H9 (cell line): ENCODE data around the gene CASP12. TPM values are rescaled to one million over a fixed set of nuclear protein-coding genes. Genes with fewer than 3 reads are reported as not detected.

Source experiments
- DNase-seq: peaks from one replicate; pipeline ENCODE4 v3.0.0-alpha.2; 2017
- H2AFZ ChIP-seq: one replicate; pipeline ENCODE4 v1.6.1; 2013; ENCODE audit warnings: mild to moderate bottlenecking, low read length, control low read depth, moderate library complexity
- H2AK5ac ChIP-seq: 2 replicates; pipeline ENCODE4 v1.6.1; 2013; ENCODE audit warnings: low read length, control low read depth, mixed read lengths; ENCODE audit not compliant: insufficient read length
- H2BK120ac ChIP-seq: one replicate; pipeline ENCODE4 v1.6.1; 2013; ENCODE audit warnings: low read depth, mild to moderate bottlenecking, low read length, control low read depth, inconsistent platforms; ENCODE audit not compliant: poor library complexity, severe bottlenecking
- H2BK12ac ChIP-seq: 2 replicates; pipeline ENCODE4 v1.6.1; 2013; ENCODE audit warnings: low read length, control low read depth, mixed read lengths, low read depth; ENCODE audit not compliant: insufficient read length
- H2BK15ac ChIP-seq: 2 replicates; pipeline ENCODE4 v1.6.1; 2013; ENCODE audit warnings: low read depth, low read length, control low read depth
- H2BK20ac ChIP-seq: one replicate; pipeline ENCODE4 v1.6.1; 2013; ENCODE audit warnings: low read depth, mild to moderate bottlenecking, low read length, control low read depth, inconsistent platforms; ENCODE audit not compliant: poor library complexity, severe bottlenecking
- H2BK5ac ChIP-seq: 2 replicates; pipeline ENCODE4 v1.6.1; 2013; ENCODE audit warnings: low read length, control low read depth, mixed read lengths; ENCODE audit not compliant: insufficient read length
- H3K14ac ChIP-seq: 2 replicates; pipeline ENCODE4 v1.6.1; 2013; ENCODE audit warnings: low read length, control low read depth; ENCODE audit not compliant: insufficient read depth
- H3K18ac ChIP-seq: 2 replicates; pipeline ENCODE4 v1.6.1; 2013; ENCODE audit warnings: low read depth, mild to moderate bottlenecking, mixed read lengths, low read length, control low read depth; ENCODE audit not compliant: insufficient read length
- H3K23ac ChIP-seq: 2 replicates; pipeline ENCODE4 v1.6.1; 2013; ENCODE audit warnings: low read length, control low read depth, mixed read lengths, low read depth; ENCODE audit not compliant: insufficient read length
- H3K23me2 ChIP-seq: 2 replicates; pipeline ENCODE4 v1.6.1; 2013; ENCODE audit warnings: low read depth, mild to moderate bottlenecking, mixed read lengths, low read length, control low read depth; ENCODE audit not compliant: insufficient read length, poor library complexity, severe bottlenecking
- H3K27ac ChIP-seq: 2 replicates; pipeline ENCODE4 v1.5.1; 2013; ENCODE audit warnings: low read length, control low read depth, mixed read lengths, low read depth; ENCODE audit not compliant: insufficient read length
- H3K27me3 ChIP-seq: 2 replicates; pipeline ENCODE4 v1.6.1; 2013; ENCODE audit warnings: low read length, control low read depth, inconsistent platforms; ENCODE audit not compliant: insufficient read depth
- H3K4ac ChIP-seq: 2 replicates; pipeline ENCODE4 v1.6.1; 2013; ENCODE audit warnings: low read depth, mild to moderate bottlenecking, control low read depth, inconsistent platforms, low read length, moderate library complexity
- H3K4me1 ChIP-seq: 2 replicates; pipeline ENCODE4 v1.6.1; 2013; ENCODE audit warnings: low read length, control low read depth, inconsistent platforms; ENCODE audit not compliant: insufficient read depth
- H3K4me2 ChIP-seq: 2 replicates; pipeline ENCODE4 v1.6.1; 2013; ENCODE audit warnings: low read length, control low read depth, mixed read lengths; ENCODE audit not compliant: insufficient read length, insufficient read depth
- H3K56ac ChIP-seq: 2 replicates; pipeline ENCODE4 v1.6.1; 2013; ENCODE audit warnings: low read depth, mild to moderate bottlenecking, mixed read lengths, low read length, control low read depth; ENCODE audit not compliant: insufficient read length
- H3K79me1 ChIP-seq: 2 replicates; pipeline ENCODE4 v1.6.1; 2013; ENCODE audit warnings: low read depth, mild to moderate bottlenecking, moderate library complexity, low read length, control low read depth, inconsistent platforms; ENCODE audit not compliant: insufficient read depth, poor library complexity, severe bottlenecking
- H3K79me2 ChIP-seq: 2 replicates; pipeline ENCODE4 v1.6.1; 2013; ENCODE audit warnings: low read length, control low read depth, inconsistent platforms; ENCODE audit not compliant: insufficient read depth
- H3K9ac ChIP-seq: 2 replicates; pipeline ENCODE4 v1.6.1; 2013; ENCODE audit warnings: low read length, control low read depth, mixed read lengths; ENCODE audit not compliant: insufficient read length; ENCODE audit errors: extremely low read depth
- H3K9me3 ChIP-seq: one replicate; pipeline ENCODE4 v1.6.1; 2013; ENCODE audit warnings: low read depth, low read length, inconsistent platforms; ENCODE audit not compliant: control insufficient read depth
- H3T11ph ChIP-seq: one replicate; pipeline ENCODE4 v1.6.1; 2013; ENCODE audit warnings: mild to moderate bottlenecking, low read length, control low read depth, inconsistent platforms
- H4K20me1 ChIP-seq: one replicate; pipeline ENCODE4 v1.6.1; 2013; ENCODE audit not compliant: control insufficient read depth, insufficient read length, insufficient read depth
- H4K5ac ChIP-seq: 2 replicates; pipeline ENCODE4 v1.6.1; 2013; ENCODE audit warnings: low read depth, mild to moderate bottlenecking, mixed read lengths, low read length, control low read depth; ENCODE audit not compliant: insufficient read length
- H4K8ac ChIP-seq: replicated peaks from 2 replicates; pipeline ENCODE4 v1.6.1; 2013; ENCODE audit warnings: low read length, control low read depth, mixed read lengths, low read depth; ENCODE audit not compliant: insufficient read length
- H4K91ac ChIP-seq: 2 replicates; pipeline ENCODE4 v1.6.1; 2013; ENCODE audit warnings: low read depth, mild to moderate bottlenecking, moderate library complexity, mixed read lengths, low read length, control low read depth; ENCODE audit not compliant: insufficient read length
- H3K27ac Mint-ChIP-seq, 3 experiments: 2 replicates in 2 of 3; 3 replicates in 1 of 3; pipeline ENCODE4 v1.8.0; 2020 to 2021; ENCODE audit warnings: mixed read lengths in 3 of 3, mild to moderate bottlenecking in 1 of 3, moderate library complexity in 1 of 3
- H3K27me3 Mint-ChIP-seq: 2 replicates; pipeline ENCODE4 v1.8.0; 2021; ENCODE audit warnings: low read depth, mild to moderate bottlenecking, moderate library complexity, mixed read lengths
- H3K36me3 Mint-ChIP-seq, 3 experiments: 2 replicates in 2 of 3; 3 replicates in 1 of 3; pipeline ENCODE4 v1.8.0; 2020 to 2021; ENCODE audit warnings: low read depth in 3 of 3, mixed read lengths in 3 of 3; ENCODE audit not compliant: insufficient read depth in 1 of 3
- H3K4me1 Mint-ChIP-seq, 2 experiments: 2 replicates each; pipeline ENCODE4 v1.8.0; 2020; ENCODE audit warnings: mixed read lengths in 2 of 2
- H3K4me3 Mint-ChIP-seq, 2 experiments: 2 replicates in 1 of 2; 3 replicates in 1 of 2; pipeline ENCODE4 v1.8.0; 2020 to 2021; ENCODE audit warnings: mild to moderate bottlenecking in 2 of 2, mixed read lengths in 2 of 2, moderate library complexity in 1 of 2
- H3K9me3 Mint-ChIP-seq, 2 experiments: 2 replicates in 1 of 2; 3 replicates in 1 of 2; pipeline ENCODE4 v1.8.0; 2020; ENCODE audit warnings: mild to moderate bottlenecking in 2 of 2, mixed read lengths in 2 of 2, moderate library complexity in 1 of 2
- WGBS: extraction: QIAGEN DNeasy Blood & Tissue Kit; methylation state at CpG from one replicate; pipeline ENCODE4 v1.1.7; 2013; ENCODE audit warnings: missing lambda C conversion rate, low lambda C conversion rate, mixed read lengths; ENCODE audit not compliant: insufficient read length; ENCODE audit errors: extremely low coverage; 5-methylcytosine and 5-hydroxymethylcytosine counted together
- total RNA-seq: library from RNA; stranded (reverse); gene quantifications from 2 replicates; pipeline ENCODE4 v1.2.1, GENCODE V29; 2021
- TF ChIP-seq, protein P1 (sequence below): fragments of 200-600 bp; sonication (generic); conservative IDR thresholded peaks from 3 replicates; pipeline ENCODE4 v1.8.0; 2021; ENCODE audit warnings: antibody characterized with exemption, mild to moderate bottlenecking

Gene CASP12
- total RNA-seq, 1 experiment from 2014 or later, result not detected

DNA sequence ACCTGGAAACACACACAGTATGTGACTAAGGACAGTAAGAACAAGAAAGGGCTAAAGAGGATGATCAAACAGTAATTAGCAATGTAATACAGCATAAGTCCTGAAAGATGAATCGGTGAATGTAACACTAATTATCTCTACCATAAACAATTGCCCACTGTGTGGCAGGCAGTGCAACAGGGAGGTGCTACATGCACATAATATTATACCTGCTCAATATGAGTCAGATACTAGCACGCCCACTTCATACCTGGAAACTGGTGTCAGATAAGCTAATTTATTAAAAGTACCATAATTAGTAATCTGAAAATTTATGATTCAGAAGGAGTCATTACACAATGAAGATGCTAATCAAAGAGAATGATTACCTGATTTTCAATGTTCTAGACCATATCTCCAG is 14.9 kb downstream of the CASP12 start:
- WGBS, result no CpG with 5 or more reads among the region's 2 CpGs
- TF ChIP-seq, protein P1, sequence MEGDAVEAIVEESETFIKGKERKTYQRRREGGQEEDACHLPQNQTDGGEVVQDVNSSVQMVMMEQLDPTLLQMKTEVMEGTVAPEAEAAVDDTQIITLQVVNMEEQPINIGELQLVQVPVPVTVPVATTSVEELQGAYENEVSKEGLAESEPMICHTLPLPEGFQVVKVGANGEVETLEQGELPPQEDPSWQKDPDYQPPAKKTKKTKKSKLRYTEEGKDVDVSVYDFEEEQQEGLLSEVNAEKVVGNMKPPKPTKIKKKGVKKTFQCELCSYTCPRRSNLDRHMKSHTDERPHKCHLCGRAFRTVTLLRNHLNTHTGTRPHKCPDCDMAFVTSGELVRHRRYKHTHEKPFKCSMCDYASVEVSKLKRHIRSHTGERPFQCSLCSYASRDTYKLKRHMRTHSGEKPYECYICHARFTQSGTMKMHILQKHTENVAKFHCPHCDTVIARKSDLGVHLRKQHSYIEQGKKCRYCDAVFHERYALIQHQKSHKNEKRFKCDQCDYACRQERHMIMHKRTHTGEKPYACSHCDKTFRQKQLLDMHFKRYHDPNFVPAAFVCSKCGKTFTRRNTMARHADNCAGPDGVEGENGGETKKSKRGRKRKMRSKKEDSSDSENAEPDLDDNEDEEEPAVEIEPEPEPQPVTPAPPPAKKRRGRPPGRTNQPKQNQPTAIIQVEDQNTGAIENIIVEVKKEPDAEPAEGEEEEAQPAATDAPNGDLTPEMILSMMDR, result no peak
- Histone ChIP-seq H3K4ac (no peak overlapping the region), H3K9me3 (no peaks in the 10 kb centered on the region), H3K27ac (no peak overlapping the region), H3K4me2 (no peak overlapping the region), H3K23ac (no peak overlapping the region), H2BK120ac (no peak overlapping the region), H2BK15ac (no peak overlapping the region), H3K18ac (no peak overlapping the region), H3K9ac (no peak overlapping the region), H2BK20ac (no peak overlapping the region), H4K91ac (no peak overlapping the region), H3K79me1 (no peaks in the 10 kb centered on the region), H3K79me2 (no peaks in the 10 kb centered on the region), H2BK5ac (no peak overlapping the region), H3T11ph (no peak overlapping the region), H3K56ac (no peak overlapping the region), H3K14ac (no peak overlapping the region), H3K27me3 (no peaks in the 10 kb centered on the region), H4K20me1 (no peaks in the 10 kb centered on the region), H2AK5ac (no peak overlapping the region), H2BK12ac (no peak overlapping the region), H4K5ac (no peak overlapping the region), H4K8ac (no peak overlapping the region), H3K23me2 (no peaks in the 10 kb centered on the region), H3K4me1 (no peaks in the 10 kb centered on the region), H2AFZ (no peak overlapping the region)
- DNase-seq, result no peak
- no peak overlapping the region for H3K4me3 Mint-ChIP-seq
- no peaks in the 10 kb centered on the region for H3K27me3 Mint-ChIP-seq
- no peak overlapping the region for H3K27ac Mint-ChIP-seq
- peaks cover 0 to 4% (median 0%) of the 10 kb centered on the region in 3 experiments; a peak in 2 of 7 replicates for H3K36me3 Mint-ChIP-seq
- H3K4me1 Mint-ChIP-seq, result no peaks in the 10 kb centered on the region; a peak in 1 of 4 replicates
- H3K9me3 Mint-ChIP-seq, result peaks cover 0 to 3% of the 10 kb centered on the region in 2 experiments; a peak in 3 of 5 replicates
